ENCODE measurements around the gene ELOA.
"Not testable (repeated sequence)": the region's sequence is repeated elsewhere in the genome, so short reads cannot be mapped to it uniquely, and the experiment has no call there.

Gene ELOA

GRCh38 chr1:23800400-23801337 is 57.4 kb downstream of the ELOA start, which contains the start of gene GALE:
GALE (minus strand) TSS chr1:23800754; CDS start chr1:23799007, 1,747 bp downstream.
- peak; percentile 94 for DNase-seq (ENCODE audit: low spot score)

DNA sequence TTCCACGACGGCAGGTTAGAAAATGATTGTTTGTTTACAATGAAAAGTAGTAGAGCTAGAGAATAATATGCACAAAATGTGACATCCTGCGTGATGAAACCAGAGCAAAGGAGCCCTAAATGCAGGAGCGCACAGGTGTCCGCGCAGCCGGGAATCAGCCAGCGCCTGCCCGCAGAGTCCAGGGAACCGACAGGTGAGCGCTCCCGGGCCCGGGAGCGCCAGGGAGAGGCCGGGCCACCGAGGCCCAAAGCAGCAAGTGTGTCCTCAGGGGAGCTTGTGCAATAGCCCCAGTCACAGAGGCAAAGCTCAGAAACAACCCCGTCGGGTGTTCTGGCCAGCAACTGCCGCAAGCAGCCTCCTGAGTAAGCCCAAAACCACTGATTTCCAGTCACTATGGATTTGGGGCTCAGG is 58.1 kb downstream of the ELOA start:
- DNase-seq (ENCODE audit: low spot score) = no peak

- DNase-seq (ENCODE audit: low spot score) = no peak
Observed at GRCh38 chr1:23801876-23802275, 58.6 kb downstream of the ELOA start.

DNA sequence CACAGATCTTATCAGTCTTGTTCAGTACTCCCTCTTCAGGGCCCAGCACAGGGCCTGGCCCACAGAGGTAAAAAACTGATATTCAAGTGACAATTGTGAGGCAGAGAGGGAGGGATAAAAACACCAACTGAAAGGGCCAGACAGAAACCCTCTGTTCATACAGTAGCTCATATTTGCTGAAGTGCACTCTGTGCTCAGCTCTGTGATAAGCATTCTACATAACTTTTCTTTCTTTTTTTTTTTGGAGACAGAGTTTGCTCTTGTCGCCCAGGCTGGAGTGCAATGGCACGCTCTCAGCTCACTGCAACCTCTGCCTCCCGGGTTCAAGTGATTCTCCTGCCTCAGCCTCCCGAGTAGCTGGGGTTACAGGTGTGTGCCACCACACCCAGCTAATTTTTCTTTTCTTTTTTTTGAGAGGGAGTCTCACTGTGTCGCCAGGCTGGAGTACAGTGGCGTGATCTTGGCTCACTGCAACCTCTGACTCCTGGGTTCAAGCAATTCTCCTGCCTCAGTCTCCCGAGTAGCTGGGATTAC is 59.6 kb downstream of the ELOA start:
- not testable (repeated sequence) for DNase-seq (ENCODE audit: low spot score)

GRCh38 chr1:23803674-23804073 is 60.4 kb downstream of the ELOA start:
- DNase-seq (ENCODE audit: low spot score) = no peak

DNA sequence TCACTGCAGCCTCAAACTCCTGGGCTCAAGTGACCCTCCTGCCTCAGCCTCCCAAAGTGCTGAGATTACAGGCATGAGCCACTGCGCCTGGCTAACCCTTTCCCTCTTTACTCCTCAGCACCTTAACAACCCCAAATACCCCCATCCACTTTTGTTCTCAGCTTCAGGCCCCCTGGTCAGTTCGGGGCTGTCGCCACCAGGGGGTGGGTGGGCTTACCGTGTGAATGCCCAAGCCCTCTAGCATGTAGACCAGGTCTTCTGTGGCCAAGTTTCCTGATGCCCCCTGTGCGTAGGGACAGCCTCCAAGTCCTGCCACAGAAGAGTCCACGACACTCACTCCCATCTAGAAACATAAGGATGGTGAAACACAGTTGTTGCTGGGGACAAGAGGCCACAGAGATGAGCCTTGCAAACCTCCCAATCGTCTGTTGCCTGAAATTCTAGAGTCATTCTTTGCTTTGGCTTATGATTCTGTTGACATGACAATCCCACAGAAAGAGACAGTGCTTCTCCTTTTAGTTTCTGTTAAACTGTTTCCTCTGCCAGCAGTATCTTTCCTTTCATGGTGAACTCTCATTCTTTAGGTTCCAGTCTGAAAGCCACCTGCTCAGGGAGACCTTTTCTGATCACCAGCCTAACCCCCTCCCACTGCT is 61.0 kb downstream of the ELOA start:
- no peak for DNase-seq (ENCODE audit: low spot score)

- DNase-seq (ENCODE audit: low spot score) = no peak
Observed at GRCh38 chr1:23805025-23805424, 61.8 kb downstream of the ELOA start.

GRCh38 chr1:23806280-23806679 is 63.0 kb downstream of the ELOA start:
- DNase-seq (ENCODE audit: low spot score) = no peak

GRCh38 chr1:23807453-23807852 is 64.2 kb downstream of the ELOA start:
- DNase-seq (ENCODE audit: low spot score) = no peak

- peak; percentile 81 for DNase-seq (ENCODE audit: low spot score)
Observed at GRCh38 chr1:23809751-23810171, 66.5 kb downstream of the ELOA start.

DNA sequence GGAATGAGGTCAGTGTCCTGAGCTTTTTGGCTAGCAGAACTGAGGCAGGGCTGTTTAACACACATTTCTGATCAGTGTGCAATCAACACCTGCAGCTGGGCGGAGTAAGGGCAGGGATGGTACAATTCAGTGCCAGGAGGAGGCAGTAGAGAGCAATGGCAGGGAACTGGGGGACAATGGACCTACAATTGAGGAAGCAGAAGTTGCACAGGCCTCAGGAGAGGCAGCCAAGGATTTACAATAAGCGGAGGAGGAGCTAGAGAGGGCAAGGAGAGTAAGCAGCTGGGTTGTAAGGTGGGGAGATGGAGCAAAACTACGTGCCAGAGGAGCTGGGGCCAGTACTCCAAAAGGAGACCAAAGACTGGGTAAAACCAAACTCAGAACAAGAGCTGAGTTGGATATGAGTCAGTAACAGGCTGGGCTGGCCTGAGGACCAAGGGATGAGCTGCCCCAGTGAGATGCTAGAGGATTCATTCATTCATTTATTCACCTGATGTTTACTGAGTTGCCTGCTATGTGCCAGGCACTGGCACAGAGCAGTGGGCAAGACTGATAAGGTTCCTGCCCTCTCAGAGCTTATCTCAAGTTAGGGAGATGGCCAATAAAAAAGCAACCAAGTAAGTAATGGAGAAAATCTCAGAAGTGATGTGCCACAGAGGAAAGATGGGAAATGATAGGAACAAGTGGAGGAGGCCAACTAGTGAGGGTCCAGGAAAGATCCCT is 67.7 kb downstream of the ELOA start:
- DNase-seq (ENCODE audit: low spot score) = no peak
